SW 1271 (cell line): Measurements from ENCODE around the gene TPBGL.

Experiments used
- DNase-seq, 2 experiments: peaks; one replicate each; lab custom pipeline; 2025; lab: John Stamatoyannopoulos, UW

TPBGL gene

GRCh38 chr11:75246006-75246670 lies 5.6 kb downstream of the TPBGL start:
- DNase-seq: no peak

DNA sequence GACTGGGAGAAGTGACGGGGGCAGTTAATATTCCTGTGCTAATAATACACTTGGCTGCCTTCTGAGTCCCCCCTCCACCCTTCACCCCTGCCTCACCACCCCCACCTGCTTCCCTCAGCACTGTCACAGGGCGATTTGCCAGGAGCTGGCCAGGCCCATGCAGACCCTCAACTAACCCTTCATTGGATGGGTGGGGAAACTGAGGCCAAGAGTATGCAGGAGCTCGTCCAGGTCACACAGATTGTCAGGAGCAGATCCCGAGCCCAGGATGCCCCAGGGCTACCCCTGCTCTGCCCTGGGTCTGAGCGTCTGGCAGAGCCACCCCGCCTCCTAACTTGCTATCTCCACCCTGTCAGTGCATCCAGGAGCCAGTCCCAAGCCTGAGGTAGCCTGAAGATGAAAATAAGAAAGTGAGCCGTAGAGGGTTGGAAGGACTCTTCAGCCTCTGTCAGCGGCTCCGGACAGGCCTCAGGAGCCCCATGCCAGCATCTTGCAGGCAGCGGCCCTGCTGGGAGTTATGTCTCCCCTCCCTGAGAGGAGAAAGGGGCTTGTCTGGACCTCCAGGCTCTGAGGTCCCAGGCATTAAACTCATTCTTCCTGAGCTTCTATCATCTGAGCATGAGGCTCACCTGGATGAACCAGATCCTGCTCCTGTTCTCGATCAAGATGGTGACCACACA lies 6.2 kb downstream of the TPBGL start:
- DNase-seq: no peak

- no peak for DNase-seq
These were observed 8.3 kb downstream of the TPBGL start for GRCh38 chr11:75248924-75249256.

DNA sequence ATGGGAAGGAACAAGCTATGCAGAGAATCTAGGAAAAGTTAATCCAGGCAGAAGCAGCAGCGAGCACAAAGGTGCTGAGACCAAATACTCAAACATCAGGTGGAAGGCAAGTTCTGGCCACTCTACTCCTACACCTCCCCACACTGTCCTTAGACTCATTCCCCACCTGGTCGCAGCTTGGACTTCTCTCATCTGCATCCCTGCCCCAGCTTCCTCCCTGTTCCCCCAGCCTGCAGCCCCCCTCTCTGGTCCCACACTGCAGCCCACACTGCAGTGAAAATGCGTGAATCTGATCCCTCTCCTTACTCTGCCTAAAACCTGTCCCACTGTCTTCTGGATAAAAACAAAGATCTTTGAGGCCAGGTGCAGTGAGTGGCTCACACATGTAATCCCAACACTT lies 9.1 kb downstream of the TPBGL start:
- DNase-seq: no peak

- no peak for DNase-seq
These were observed 13.8 kb downstream of the TPBGL start for GRCh38 chr11:75254326-75254725.

DNA sequence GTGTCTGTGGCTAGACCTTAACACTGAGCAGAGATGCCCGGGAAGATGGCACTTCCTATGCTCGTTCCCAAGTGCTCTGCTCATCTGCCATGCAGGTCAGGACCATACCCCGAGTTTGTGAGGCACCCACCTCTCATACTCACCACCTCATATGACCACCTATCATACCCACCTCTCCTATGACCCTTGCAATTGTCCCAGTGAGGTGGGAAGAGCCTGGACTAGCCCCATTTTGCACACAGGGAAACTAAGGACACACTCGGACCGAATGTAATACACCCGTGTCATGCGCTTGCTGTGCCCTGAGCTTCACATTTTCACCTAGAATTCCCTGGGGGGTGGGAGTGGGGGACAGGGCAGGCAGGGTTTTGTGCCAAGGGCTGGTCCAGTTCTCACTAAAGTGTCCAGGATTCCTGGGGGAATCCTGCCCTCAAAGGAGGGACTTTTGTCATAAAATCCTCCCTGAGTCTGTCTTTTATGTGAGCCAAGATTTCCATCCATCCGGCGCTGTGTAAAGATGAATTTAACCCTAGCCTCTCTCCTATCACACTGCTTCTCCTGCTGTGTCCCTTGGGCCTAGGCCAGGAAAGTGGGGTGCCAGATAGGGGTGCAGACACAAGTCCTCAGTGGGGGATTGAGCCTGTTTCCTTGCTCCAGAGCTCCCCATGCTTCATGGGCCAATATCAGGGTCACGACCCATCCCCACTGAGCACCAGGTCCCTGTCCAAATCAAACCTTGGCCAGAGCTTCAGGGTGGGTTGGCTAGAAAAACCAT lies 20.0 kb downstream of the TPBGL start:
- no peak for DNase-seq

DNA sequence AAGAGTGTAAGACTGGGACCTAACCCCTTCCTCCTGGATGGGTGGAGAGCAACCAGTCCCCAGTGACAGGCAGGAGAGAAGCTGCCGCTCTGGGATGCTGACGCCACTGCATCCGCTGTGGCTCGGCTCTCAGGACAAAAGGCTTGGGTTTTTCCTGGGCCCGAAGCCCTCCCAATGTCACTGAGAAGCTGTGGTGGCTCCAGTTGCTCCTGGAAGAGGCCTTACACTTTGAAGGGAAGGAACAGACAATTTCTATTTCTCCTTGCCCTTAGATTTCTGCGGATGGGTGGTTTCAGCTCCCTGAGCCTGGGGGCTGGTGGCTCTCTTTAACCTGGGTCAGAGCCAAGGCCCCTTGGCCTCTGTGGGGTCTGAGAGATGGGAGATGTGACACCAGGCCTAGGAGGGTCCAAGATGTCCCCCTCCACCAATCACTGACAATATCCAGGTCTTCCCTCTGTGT lies 21.4 kb downstream of the TPBGL start:
- DNase-seq: no peak

GRCh38 chr11:75262436-75262835 lies 21.9 kb downstream of the TPBGL start:
- no peak for DNase-seq

- DNase-seq: no peak
These were observed 22.6 kb downstream of the TPBGL start for GRCh38 chr11:75262961-75263852.

DNA sequence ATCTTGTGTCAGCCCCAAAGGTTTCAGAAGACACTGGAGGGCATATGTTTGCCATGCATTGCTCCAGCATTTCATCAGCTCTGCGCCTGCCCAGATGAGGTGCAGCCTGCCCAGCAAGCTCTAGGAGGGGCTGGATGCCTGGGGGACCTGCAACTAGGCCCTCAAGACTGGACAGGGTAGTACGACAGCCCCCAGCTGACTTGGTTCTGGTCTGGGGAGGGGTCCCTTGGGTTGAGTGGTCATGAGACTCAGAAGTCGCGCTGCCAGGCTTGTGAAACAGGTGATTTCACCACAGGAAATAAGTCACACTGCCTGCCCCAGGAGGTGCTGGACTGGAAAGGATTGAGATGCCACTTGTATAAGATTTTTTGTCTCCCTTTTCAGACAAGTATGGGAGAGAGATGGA lies 23.4 kb downstream of the TPBGL start:
- DNase-seq: peak in 1 of 2 experiments; percentile 16

DNA sequence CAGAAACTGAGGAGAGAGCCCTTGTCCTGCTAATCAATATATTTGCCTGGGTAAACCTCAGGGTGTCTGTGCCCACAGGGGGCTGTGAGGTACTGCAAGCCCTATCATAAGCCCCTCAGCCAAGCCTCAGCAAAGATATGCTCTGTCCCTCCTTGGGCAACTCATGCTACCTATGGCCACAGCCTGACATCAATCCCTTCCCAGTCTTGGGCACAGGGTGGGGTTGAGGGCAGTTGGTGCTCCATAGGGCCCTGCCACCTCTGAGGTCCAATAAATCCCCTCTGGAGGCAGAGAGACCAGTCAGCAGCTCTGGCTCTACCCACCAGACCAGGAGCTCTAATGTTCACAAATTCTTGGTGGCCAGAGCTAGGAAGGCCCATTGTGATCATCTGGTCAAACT lies 23.8 kb downstream of the TPBGL start:
- no peak for DNase-seq

GRCh38 chr11:75264971-75265370 lies 24.4 kb downstream of the TPBGL start:
- no peak for DNase-seq

- no peak for DNase-seq
These were observed 25.4 kb downstream of the TPBGL start for GRCh38 chr11:75265851-75266531.

DNA sequence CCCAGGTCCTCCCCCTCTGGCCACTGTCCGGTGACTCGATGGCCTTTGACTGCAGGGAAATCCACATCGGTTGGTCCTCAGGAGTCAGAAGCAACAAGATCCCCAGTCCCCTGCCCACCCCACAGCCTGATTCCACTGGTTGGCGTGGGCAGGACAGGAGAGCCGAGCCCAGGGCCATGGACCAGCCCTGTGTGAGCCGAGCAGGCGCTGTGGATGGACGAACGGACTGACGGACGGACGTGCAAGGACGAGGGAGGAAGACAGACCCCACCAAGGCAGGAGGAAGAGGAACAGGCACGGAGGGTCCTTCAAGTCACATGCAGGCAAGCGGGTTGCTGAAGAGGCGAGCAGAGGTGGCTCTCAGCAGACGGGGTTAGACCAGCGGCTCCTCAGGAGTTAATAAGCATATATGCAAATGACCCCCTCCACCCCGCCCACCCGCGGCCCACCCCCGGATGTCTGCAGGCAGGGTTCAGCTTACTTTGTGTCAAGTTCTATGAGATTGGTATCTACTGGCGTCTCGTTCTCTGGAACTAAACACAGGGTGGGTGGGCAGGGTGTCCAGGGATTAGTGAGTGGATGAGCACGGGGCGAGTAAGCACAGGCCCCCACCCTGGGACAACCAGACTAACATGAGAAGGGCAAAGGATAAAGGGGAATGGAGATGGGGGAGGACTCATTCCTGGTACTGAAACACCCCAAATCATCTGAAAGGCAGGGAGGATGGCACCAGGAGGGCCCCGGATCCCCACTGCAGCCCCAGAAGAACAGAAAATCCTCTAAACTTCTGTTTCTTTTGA lies 26.8 kb downstream of the TPBGL start:
- DNase-seq: no peak

- no peak for DNase-seq
These were observed 28.2 kb downstream of the TPBGL start for GRCh38 chr11:75268626-75269366.

GRCh38 chr11:75269367-75269660 lies 28.7 kb downstream of the TPBGL start:
- no peak for DNase-seq

DNA sequence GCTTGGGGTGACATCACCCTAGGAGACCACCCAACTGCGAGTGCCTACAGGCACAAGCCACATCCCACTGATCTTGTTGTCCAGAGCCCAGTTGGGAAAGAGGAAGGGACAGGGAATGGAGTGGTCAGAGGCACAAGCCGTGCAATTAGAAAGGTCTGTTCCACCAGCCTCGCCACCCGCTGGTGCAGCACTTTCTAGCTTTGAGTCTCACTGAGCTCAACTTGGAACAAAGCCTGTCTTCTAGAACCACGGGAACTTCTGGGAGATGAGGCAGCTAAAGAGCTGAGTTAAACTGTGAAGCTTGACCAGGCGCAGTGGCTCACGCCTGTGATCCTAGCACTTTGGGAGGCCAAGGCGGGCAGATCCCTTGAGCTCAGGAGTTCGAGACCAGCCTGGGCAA lies 29.3 kb downstream of the TPBGL start:
- no peak for DNase-seq

GRCh38 chr11:75270896-75271418 lies 30.4 kb downstream of the TPBGL start:
- DNase-seq: peak in 1 of 2 experiments; percentile 34

DNA sequence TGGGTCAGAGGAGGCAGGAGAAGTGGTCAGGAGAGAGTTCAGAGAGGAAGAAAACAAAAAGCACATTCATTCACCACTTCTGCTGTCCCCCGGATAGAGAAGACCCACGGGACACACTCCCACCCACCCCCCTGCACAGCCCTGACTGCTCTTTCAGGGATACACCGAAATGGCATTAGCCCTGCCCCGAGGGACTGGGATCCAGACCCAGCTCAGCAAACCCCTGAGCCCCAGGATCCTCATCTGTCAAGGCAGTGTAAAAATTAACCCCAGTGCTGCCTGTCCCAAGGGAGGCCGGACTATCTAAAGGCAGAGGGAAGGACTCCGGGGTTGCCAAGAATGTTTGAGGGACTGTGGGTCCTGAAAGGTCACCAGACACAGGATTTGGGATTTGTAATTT lies 31.2 kb downstream of the TPBGL start:
- no peak for DNase-seq

DNA sequence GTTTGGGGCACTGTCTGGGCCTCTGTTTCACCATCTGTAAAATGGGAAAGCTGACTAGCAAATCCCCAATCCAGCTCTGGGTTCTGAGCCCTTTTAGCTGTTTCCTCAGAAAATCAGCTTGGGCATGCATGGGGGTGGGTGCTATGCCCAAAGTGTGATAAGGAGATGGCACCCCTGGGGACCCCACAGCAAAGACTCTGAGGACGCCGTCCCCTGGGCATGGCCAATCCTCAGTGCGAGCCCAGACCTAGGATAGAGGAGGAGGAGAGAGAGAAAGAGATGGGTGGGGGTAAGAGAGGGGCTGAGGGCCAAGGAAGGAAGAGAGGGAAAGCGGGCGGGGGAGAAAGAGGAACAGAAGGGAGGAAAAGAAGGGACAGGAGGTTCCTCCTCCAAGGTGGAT lies 31.8 kb downstream of the TPBGL start:
- DNase-seq: no peak
